Left hindlimb (tissue), 1 donor: ENCODE data around the gene DENND4C.

Experiments used
- DNase-seq: peaks from one replicate; pipeline ENCODE4 v3.0.0-alpha.2; 2018

Gene DENND4C

GRCh38 chr9:19270421-19270949 lies 40.0 kb downstream of the DENND4C start:
- DNase-seq = no peak

DNA sequence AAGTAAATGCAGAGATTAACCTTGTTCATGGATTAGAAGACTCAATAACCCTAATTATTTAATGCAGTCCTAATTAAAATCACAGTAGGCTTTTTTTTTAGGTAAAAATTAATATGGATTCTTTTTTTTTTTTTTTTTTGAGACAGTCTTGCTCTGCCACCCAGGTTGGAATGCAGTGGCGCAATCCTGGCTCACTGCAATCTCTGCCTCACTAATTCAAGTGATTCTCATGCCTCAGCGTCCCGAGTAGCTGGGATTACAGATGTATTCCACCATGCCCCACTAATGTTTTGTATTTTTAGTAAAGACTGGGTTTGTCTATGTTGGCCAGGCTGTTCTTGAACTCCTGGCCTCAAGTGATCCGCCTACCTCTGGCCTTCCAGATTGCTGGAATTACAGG lies 40.6 kb downstream of the DENND4C start:
- no peak for DNase-seq

DNA sequence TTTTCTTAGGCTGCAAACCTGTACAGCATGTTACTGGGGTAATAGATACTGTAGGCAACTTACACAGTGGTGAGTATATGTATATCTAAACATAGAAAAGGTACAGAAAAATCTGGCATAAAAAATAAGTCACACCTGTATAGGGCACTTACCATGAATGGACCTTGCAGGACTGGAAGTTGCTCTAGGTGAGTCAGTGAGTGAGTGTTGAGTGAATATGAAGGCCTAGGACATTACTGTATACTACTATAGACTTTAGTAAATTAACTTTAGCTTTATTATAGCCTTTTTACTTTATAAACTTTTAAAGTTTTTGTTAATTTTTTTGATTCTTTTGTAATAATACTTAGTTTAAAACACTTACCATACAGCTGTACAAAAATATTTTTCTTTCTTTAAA lies 51.3 kb downstream of the DENND4C start:
- DNase-seq = no peak

- no peak for DNase-seq
Observed at GRCh38 chr9:19283072-19283710, 52.7 kb downstream of the DENND4C start.

DNA sequence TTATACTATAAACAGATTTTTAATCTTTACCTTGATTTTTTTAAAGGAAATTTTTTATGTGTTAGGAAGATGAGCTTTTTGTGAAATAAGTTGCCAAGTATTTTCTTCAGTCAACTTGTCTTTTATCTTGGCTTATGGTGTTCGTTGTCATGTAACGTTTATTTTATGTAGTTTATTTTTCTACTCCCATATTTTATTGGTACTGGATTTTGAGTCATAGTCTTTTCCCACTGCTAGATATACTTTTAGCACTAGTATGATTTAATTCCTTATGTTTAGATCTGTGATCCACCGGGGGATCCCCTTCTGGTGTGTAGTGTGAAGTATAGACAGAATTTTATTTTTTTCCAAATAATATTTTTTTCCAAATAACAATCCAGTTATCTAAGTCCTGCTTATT lies 54.2 kb downstream of the DENND4C start:
- no peak for DNase-seq

DNA sequence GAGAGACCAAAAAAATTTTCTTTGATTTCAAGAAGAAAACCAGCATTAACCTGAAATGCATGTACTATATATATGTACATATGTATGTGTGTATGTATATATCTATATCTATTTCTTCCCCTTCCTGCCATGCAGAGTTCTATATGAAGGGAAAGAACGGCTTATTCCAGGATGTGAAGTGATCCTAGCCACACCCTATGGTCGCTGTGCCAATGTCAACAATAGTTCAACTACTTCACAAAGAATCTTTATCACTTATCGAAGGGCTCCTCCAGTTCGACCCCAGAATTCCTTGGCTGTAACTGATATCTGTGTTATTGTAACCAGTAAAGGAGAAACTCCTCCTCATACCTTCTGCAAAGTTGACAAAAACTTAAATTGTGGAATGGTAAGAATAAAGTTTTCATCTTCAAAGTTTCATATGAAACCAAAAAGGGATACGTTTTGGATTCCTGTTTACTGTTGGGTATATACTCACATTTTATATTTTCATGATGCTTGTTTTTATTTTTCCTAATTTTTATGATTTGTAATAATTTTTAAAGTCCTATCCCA lies 56.2 kb downstream of the DENND4C start:
- no peak for DNase-seq

DNA sequence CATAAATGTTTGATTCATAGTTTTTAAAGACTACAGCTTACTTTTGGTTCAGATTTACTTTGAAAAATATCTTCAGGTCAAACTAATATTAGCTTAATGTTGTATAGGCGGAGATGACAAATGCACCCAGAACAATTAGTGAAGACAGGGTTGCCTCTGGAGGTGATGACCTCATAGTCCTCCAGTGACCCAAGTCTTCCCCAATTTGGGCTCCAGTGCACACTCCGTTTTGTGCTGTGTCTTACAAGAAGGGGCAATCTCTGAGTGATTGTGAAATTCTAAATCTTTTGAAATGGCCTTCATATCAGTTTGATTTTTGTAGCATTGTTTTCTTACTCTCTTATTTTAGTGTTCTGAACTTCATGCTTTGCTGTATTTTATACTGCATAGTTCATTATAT lies 57.6 kb downstream of the DENND4C start:
- no peak for DNase-seq

DNA sequence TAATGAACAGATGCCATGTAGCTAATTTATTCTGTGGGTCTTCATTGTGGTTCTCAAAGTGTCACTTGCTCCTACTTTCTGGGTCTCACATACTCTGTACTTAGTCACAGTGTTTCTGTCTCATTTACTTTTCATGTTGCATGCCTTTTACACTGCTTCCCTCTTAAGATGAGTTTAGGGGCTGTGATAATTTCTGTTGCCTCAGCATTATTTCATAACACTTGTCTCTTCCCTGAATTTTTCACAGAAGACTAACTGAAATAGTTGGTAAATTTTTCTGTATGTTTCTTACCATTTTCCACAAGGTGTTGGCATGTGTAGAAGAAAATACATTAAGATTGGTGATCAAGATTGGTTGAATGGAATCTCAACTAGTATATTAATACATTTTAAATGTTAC lies 59.6 kb downstream of the DENND4C start:
- no peak for DNase-seq

DNA sequence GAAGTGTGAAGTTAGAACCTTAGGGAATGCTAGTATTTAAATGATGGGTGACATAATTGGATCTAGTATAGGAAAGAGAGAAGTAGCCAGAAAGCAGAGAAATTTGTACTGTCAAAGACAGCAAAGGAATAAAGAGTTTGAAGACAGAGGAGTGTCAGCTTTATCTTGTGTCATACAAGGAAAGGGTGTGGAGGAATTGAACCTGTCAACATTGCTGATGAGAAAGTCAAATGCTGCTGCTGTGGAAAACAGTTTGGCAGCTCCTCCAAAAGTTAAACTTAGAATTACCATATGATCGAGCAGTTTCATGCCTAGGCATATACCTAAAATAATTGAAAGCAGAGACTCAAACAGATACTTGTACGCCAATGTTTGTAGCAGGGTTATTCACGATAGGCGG lies 63.7 kb downstream of the DENND4C start:
- DNase-seq = no peak

GRCh38 chr9:19298436-19299000 lies 68.0 kb downstream of the DENND4C start:
- no peak for DNase-seq

DNA sequence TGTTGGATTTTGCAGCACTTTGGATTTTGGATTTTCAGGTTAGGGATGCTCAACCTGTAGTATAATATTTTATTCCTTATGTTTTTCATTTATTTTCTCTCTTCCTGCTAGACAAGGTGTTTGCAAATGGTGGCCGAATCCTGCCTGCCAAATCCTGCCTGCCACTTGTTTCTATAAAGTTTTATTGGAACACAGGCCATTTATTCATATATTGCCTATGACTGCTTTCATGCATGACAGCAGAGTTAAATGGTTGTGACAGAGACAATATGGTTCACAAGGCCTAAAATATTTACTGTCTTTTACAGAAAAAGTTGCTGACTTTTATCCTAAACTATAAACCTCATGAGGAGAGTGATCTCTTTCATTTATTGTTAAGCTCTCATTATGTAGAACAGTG lies 72.7 kb downstream of the DENND4C start:
- no peak for DNase-seq

DNA sequence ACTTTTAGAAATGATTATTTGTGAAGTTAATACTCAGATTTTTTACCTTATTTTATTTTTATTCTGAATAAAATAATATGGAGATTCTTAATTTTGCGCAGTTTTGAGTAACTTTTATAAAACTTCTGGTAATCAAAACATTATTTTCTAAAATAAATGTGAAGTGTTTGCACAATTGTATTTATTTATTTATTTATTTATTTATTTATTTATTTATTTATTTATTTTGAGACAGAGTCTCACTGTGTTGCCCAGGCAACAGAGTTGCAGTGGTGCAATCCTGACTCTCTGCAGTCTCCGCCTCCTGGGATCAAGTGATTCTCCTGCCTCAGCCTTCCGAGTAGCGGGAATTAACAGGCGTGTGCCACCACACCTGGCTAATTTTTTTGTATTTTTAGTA lies 76.1 kb downstream of the DENND4C start:
- no peak for DNase-seq

DNA sequence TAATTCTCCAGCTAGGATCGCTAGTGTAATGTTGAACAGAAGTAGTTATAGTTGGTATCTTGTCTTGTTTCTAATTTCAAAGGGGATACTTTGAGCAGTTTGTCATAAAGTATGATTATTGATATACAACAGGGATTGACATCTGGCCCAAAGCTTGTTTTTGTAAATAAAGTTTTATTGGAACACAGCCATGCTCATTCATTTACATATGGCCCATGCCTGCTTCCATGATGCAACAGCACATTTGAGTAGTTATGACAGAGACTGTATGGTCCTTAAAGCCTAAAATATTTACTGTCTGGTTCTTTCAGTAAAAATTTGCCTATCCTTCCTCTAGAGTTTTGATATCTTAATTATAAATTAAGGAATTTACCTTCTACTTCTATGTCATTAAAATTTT lies 79.8 kb downstream of the DENND4C start:
- DNase-seq = no peak

- no peak for DNase-seq
Observed at GRCh38 chr9:19313573-19313972, 83.1 kb downstream of the DENND4C start.

- no peak for DNase-seq
Observed at GRCh38 chr9:19320495-19320894, 90.0 kb downstream of the DENND4C start.

GRCh38 chr9:19331877-19332276 lies 101.4 kb downstream of the DENND4C start:
- no peak for DNase-seq

DNA sequence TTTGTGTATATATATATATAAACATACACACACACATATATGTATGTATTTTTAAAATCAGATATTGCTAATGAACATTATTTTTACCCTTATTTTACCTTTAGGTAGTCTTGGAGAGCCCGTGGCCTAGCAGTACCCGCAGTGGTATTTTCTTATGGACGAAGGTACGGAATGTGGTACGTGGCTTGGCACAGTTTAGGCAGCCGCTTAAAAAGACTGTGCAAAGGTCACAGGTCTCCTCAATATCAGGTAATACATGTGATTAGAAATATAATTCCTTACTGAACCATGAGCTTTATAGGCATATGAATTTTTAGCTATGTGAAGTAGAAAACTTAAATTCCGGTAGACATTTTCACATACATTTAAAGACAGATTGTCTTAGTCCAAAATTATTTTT lies 105.7 kb downstream of the DENND4C start:
- DNase-seq = no peak

DNA sequence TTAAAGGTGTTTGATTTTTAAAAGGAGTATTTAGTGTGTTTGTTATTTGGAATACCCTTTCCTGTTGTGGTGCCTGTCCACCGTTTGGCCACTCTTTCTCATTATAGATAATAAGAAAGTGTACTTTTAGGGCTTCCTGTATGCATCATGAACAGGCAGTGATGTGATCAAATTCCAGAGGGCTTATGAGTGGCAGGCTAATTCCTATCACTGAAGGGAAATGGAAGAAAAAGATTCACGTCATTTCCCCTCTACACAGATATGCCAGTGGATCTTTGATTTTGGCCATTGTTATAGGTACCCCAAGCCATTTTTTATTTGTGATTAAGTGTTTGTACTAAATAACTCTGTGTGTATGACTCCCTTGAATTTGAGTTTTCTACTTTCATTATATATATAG lies 112.5 kb downstream of the DENND4C start:
- no peak for DNase-seq

DNA sequence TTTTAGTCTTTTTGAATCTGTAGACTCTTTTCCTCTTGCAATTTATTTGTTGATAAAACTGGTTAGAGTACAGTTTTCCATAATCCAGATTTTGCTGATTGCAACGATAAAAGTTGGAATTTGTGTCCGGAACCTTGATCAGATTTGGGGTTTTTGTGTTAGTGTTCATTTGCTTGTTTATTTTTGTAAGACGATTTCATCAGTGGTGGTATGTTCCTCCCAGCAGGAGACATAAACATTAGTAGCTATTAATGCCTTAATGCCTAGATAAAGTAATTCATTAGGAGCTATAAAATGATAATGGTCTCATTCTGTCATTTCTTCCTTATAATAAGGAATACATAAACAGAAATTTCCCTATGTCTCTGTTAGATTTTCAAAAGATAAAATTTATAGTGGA lies 128.2 kb downstream of the DENND4C start:
- DNase-seq = no peak

GRCh38 chr9:19369107-19369506 lies 138.6 kb downstream of the DENND4C start:
- DNase-seq = no peak

DNA sequence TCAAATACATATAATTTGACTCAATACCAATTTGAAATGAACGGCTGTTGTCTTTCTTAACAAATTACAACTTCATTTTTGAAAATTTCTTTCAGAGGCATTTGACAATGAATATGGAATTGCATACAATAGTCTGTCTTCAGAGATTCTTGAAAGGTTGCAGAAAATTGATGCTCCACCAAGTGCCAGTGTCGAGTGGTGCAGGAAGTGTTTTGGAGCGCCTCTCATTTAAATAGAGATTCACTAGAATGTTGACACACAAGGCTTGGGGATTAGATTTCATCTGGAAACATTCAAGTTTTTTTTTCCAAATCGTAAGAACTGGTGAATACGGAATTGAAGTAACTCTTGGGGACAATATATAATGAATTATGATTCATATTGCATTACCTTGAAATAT lies 141.4 kb downstream of the DENND4C start:
- no peak for DNase-seq

- DNase-seq = no peak
Observed at GRCh38 chr9:19372567-19372966, 142.1 kb downstream of the DENND4C start.

DNA sequence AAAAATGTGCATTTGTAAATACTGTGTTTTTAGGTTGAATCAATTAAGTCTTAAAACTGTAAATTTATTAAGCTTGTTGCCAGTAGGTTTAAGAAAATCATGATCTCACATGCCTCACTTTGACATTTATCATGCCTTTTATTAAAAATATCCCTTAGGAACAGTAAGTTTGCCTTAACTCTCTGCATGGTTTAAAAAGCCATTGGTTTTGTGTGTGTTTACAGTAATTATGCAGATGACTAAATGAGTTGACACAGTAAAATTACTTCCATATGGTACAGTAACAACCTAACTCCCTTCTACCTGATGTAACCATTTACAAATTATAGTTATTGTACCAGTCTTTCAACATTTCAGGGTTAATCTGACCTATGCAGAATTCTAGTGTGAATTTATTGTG lies 143.0 kb downstream of the DENND4C start:
- DNase-seq = no peak

DNA sequence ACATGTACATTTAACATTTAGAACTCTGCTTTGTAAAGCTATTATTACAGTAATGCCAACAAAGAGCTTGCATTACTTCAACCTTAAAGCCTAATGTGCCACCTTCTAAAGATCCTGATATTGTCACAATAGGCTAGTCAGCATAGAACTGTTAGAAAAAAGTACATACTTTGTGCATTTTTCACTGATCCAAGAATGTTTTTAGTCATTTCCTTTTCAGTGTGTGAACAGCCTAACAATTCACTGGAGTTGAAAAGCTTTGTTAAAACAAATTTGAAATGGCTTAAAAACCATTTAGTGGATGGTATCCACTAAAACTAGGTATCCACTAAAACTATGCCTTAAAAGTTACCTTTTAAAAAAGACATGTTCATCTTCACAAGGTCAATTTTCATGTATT lies 145.0 kb downstream of the DENND4C start:
- DNase-seq = no peak

DNA sequence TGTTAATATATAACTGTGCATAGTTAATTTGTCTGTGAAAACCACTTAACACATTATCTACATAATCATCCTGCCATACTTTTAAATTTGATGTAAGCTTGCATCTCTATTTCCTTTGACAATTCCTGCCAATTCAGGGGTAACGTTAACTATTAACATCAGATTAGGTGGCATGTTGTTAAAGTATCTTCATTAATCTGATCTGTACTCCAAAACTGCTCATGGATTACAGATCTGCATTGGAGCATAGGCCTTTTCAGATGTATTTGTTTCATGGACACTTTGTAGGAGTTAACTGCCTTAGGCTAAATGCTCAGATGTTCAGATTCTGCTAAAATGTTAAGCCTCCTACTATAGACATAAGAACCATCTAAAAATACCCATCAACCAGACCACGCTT lies 146.4 kb downstream of the DENND4C start:
- DNase-seq = no peak
